Dermis blood vessel endothelial cell (primary cell): ENCODE results near the gene FAM169A. TPM values are rescaled to one million over a fixed set of nuclear protein-coding genes. Genes with fewer than 3 reads are reported as not detected.
"Not testable (repeated sequence)": the region's sequence is repeated elsewhere in the genome, so short reads cannot be mapped to it uniquely, and the experiment has no call there.

Experiments
- DNase-seq: peaks from one replicate; pipeline ENCODE4 v3.0.0; 2010
- total RNA-seq: library from RNA; depleted of rRNA; stranded (reverse); fragments of >200 nt; gene quantifications from 2 replicates; pipeline ENCODE4 v1.2.3, GENCODE V29; 2014

Gene FAM169A
- total RNA-seq, 1 donor from 2014 or later = 4.9 TPM

DNA sequence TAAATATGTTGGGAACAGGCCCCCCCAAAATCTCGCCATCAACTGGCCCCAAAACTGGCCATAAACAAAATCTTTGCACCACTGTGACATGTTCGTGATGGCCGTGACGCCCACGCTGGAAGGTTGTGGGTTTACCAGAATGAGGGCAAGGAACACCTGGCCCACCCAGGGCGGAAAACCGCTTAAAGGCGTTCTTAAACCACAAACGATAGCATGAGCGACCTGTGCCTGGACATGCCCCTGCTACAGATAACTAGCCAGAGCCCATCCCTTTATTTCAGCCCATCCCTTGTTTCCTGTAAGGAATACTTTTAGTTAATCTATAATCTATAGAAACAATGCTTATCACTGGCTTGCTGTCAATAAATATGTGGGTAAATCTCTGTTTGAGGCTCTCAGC, 3.2 kb upstream of the FAM169A start:
- DNase-seq = not testable (repeated sequence)

DNA sequence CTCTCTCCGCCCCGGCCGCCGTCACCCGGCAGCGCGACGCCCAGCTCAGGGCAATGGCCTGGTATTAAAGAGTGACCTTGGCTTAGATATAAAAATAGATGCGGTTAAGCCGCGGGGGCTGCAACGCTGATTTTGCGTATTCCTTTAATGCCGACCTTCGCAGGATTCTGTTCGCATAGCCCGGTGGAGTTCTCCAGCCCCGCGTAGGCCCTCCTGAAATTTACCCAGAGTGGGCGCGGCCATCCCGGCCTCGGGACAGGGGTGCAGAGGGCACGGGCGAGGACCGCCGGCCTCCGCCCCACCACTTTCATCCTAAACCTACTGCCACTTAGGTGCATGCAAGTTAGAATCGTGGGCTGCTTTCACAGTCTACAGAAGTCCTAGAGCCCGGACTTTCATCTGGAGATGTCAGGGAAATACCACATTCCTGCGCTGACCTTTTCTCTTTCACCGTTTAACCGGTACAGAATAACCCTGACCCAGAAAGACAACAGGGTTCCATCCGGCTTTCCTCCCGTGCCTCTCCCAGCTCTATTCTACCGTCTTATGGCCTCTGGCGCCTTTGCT, 492 bp upstream of the FAM169A start:
- no peak for DNase-seq

- DNase-seq = no peak
Measured at GRCh38 chr5:74865256-74865803, 857 bp downstream of the FAM169A start.

- DNase-seq = no peak
Measured at GRCh38 chr5:74864823-74865222, 1.4 kb downstream of the FAM169A start.

- no peak for DNase-seq
Measured at GRCh38 chr5:74863726-74864125, 2.5 kb downstream of the FAM169A start.

GRCh38 chr5:74862221-74862620, 4.0 kb downstream of the FAM169A start:
- DNase-seq = no peak

DNA sequence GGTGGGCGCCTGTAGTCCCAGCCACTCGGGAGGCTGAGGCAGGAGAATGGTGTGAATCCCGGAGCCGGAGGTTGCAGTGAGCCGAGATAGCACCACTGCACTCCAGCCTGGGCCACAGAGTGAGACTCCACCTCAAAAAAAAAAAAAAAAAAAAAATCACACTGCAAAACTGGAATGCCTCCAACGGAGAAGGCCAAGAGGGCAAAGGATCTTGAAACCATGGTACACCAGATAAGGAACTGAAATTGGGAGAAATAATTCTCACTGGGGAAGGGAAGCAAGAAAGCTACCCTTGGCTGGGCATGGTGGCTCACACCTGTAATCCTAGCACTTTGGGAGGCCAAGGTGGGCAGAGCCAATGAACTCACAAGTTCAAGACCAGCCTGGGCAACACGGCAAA, 9.2 kb downstream of the FAM169A start:
- not testable (repeated sequence) for DNase-seq

- DNase-seq = no peak
Measured at GRCh38 chr5:74853256-74853655, 12.9 kb downstream of the FAM169A start.

DNA sequence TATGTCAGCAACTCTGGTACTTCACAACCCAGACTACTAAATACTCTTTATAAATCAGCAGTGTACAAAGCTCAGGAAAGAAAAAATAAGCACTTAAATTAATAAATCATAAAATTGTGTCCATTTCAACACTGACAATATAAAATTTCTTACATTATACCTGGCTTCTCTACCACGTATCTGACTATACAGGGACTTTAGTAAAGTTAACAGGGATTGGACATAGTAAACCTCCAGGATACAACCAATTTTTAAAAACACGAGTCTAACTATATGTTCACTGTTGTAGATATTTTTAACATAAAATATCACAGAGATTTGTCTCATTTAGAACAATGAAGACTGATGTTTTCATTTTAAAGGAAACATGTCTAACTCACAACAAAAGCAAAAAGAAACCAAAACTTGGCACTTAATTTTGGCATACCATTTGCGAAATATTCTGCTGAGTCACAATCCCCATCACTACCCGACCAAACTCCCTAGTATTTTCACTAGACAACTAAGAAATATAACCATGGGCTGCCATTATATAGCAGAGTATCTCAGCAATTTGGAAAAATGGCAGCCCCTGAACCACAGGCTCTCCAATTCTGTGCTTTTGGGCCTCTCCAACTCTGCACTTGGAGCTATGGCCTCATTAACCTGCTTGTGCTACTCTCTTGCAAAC, 14.4 kb downstream of the FAM169A start:
- no peak for DNase-seq

- no peak for DNase-seq
Measured at GRCh38 chr5:74850789-74851425, 15.3 kb downstream of the FAM169A start.

DNA sequence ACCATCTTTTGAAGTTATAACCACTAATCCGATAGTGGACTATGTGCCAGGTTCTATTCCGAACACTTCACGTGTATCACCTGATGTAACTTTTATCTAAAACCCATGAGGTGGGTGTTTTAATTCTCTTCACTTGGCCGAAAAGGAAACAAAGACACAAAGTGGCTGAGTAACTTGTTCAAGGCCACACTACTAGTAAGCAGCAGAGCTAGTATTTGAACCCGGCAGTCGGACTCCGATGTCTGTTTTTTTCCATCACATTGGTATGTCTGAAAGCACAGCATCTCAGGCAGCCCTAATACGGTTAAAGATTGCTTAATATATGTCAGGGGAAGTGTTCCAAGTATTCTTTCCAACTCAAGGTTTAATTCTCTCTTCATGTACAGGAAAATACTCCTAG, 16.2 kb downstream of the FAM169A start:
- no peak for DNase-seq

GRCh38 chr5:74848553-74849025, 17.6 kb downstream of the FAM169A start:
- no peak for DNase-seq

DNA sequence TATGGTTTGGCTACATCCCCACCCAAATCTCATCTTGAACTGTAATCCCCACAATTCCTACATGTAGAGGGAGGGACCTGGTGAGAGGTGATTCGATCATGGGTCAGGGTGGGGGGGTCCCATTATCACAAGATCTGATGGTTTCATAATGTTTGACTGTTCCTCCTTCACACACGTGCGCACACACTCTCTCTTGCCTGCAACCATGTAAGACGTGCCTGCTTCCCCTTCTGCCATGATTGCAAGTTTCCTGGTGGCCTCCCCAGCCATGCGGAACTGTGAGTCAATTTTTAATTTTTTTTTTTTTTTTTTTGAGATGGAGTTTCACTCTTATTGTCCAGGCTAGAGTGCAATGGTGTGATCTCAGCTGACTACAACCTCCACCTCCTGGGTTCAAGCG, 27.0 kb downstream of the FAM169A start:
- no peak for DNase-seq

DNA sequence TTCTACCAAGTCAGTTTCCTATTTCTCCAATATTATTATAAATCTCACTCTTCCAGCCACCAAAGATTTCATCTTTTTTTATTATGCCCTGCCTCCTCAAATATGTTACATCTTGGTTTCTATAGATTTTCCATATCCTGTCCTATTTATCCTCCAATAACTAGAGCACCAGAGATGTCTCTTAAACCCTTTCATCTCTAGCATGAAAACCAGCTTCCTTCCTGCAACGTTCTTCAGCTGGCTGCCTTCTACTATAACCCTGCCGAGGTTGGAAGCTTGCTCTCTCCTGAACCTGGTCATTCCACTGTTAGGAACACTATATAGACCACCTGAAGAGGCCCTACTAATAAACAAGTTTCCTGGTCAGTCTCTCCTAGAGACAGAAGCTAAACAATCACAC, 27.9 kb downstream of the FAM169A start:
- no peak for DNase-seq

DNA sequence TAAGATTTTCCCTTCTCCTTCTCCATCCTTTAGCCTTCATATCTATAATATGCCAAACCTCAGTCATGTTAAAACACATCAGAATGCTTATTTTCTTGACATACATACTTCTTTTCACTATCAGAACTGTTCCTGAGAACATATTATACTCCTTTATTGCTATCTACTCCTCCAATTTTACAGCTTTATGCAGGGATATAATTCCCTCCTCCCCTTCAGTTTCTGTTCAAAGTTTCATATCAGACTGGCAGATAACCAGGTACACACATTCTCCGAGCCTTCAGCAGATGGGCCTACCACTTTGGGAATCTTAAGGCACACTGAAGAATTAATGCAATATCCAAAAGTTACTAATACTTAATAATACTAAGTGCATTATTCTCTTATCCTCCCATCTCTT, 29.1 kb downstream of the FAM169A start:
- DNase-seq = no peak

GRCh38 chr5:74833537-74834266, 32.5 kb downstream of the FAM169A start:
- DNase-seq = no peak

DNA sequence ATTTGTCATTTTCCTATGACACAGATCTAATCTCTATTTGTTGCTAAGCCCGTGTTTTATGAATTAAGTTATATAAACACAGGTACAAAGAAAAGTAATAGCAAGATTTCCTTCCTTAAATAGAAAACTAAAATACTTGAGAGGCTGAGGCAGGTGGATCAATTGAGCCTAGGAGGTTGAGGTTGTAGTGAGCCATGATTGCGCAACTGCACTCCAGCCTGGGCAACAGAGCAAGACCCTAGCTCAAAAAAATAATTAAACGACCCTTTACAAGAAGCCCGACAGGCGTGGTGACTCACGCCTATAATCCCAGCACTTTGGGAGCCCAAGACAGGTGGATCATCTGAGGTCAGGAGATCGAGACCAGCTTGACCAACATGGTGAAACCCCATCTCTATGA, 36.8 kb downstream of the FAM169A start:
- no peak for DNase-seq

- no peak for DNase-seq
Measured at GRCh38 chr5:74822288-74822687, 43.9 kb downstream of the FAM169A start.

- DNase-seq = no peak
Measured at GRCh38 chr5:74816875-74817274, 49.3 kb downstream of the FAM169A start.

DNA sequence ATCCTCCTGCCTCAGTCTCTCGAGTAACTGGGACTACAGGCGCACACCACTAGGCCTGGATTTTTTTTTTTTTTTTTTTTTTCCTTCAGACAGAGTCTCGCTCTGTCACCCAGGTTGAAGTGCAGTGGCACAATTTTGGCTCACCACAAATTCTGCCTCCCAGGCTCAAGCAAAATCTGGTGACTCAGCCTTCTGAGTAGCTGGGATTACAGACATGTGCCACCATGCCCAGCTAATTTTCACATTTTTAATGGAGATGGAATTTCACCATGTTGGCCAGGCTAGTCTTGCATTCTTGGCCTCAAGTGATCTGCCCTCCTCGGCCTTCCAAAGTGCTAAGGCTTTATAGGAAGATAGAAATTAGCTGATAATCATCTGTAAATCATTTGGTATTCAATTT, 55.3 kb downstream of the FAM169A start:
- DNase-seq = no peak

DNA sequence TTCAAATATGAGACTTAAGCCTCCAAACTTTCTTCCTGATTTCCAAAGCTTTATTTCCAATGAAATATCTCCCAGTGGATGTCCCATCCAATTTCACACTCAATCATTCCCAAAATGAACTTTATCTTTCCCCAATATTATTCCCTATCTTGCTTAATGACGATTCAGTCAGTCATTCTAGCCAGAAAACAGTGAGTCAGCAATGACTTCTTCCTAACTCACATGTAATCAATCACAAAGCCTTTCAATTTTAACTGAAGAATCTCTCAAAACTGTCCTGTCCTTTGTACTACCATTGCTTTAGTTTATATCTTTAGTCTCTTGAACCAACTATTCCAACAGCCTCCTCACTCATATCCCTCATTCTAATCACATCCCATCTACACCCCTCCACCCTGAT, 64.2 kb downstream of the FAM169A start:
- DNase-seq = no peak

DNA sequence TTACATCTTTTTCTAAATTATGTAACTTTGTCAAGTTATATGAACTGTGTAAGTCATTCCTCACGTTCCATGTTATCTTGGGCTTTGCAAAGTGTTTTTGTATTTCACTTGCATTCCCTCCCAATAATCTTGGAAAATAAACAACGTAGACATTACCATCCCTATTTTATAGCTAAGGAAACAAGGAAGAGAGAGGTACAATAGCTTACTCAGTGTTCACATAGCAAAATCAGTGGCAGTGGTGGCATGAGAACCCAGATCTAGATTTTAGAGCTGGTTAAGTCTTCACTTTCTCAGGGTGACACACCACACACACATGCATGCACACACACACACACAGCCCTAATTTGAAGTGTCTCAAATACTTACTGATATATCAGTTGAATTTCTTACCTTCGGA, 65.0 kb downstream of the FAM169A start:
- DNase-seq = no peak
